UCSD-AML1 (cell line): ENCODE results near the gene PDE2A.
A peak's percentile ranks its signal among the peaks of the same experiment; 100 is the strongest.

Source experiments
- DNase-seq: peaks from one replicate; lab custom pipeline; 2025; ENCODE audit not compliant: unreplicated experiment; lab: John Stamatoyannopoulos, UW

The PDE2A gene

DNA sequence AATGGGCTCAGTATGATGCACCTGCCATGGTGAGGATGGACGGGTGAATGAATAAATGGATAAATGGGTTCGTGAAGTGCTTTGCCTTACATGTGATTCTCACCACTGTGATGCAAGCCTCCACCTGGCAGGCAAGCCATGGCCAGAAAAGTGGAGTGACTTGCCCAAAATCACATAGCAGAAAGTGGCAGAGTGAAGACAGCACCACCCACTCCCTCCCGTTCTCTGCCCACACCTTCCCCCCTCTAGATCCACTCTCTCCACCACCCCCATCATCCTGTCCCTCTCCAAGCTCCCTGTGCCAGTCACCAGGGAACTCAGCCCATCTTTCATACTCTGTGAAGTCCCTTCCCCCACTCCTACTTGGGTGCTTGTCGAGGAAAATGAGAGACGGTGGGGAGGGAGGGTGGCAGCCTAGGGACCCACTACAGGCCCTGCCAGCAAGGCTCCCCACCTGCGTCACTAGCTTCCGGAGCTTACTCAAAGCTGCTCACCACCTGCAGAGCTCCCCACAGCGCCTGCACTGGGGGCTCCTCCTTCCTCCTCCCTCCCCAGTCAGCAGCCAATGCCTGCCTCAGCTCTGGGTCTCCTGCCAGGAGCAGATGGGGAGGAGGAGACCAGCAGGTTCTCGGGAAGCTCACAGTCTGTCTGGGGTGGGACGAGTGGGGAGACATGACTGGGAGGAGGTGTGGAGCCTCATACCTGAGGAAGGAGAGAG is 82.3 kb downstream of the PDE2A start:
- DNase-seq = no peak

DNA sequence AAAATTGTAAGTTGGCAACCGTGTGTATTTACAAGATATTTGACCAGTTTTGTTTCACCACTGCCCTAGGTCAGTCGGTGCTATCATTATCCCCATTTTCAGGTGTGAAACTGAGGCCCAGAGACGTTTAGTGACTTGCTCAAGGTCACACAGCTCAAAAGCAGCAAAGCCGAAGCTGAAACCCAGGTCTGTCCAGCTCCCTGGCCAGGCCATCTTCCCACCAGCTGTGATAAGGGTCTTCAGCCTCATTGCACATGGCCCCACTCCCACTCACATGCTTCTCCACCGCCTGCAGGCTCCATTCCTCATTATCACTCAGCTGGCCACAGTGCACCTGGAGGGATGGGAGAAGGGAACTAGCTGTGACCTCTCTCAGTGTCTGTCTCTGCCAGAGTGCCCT is 83.2 kb downstream of the PDE2A start:
- DNase-seq = no peak

DNA sequence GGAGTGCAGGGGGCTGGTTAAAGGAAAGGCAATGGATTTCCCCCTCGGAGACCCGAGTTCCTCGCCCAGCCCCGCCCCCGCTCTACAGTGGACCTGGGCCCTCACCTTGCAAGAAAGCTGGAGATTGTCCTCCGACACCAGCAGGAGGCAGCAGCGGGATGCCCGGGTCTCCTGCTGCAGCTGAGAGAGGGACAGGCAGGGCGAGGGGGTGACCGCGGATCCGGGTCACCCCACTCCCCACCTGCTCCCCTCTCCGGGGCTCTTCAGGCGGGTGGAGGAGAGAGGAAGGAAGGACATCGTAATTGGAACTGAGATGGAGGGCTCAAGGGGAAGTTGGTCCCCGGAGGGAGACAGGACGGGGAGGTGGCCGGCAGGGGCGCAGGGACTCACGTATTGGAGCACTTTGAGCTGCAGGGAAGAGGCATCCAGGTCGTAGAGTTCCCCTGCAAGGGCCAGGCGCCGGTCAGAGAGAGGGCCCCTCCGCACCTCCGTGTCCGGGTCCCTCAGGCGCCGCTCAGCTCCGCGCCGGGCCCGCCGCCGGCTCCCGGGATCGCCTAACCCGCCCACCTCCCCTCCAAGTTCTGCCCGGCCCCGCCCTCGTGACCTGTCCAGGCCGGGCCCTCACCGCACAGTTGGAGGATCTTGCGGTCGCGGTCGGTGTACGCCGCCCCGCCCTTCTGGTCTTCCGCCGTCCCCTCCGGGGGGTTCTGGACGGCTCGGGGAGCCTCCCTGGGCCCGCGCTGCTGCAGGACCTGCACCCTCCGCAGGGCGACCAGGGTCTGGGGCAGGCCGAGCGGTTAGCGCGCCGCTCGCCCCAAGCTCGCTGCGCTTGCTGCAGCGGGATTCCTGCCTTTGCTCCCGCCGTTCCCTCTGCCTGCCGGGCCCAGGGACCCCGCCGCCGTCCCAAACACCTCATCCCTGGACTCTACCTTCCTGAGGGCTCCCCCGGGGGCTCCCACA is 84.1 kb downstream of the PDE2A start:
- peak; percentile 57 for DNase-seq

DNA sequence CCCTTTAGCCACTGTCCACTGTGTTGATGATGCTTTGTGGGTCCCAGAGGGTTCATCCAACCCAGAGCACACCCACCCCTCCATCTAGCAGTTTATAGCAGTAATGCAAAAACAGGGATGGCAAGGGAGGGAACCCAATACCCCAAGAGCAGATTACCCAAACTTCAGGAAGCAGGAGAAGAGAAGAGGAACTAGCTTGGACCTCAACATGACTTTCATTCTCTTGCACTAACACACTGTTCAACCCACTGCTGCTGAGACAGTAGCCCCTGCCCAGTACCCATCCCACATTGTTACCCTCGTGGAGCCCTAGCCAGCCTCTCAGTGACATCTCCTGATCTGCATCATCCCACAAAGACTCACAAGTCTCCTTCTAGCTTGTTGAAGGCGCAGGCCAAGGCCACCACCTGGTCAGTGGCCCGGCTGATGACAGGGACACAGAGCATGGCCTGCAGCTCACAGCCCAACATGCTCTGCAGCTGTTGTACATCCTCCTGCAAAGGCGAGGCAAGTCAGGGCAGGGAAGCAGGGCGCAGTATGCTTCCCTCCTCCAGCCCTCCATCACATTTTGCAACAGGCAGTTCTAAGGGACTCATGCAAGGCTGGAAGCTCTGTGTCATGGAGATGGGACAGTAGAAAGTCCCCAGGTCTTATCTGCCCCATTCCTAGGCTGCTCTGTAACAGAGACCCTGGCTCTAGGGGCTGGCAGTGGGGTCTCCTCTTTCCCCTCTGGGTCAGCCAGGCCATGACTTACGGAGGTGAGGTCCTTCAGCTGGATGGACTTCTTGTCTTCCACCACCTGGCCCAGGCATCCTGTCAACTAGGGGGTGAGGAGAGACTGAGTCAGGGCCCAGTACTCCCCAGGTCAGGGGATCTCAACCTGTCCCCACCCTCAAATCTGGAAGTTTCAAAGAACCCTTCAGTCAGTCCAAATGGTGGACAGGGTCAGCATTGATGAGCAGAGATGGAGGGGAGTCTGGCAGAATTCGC is 85.5 kb downstream of the PDE2A start:
- DNase-seq = no peak

DNA sequence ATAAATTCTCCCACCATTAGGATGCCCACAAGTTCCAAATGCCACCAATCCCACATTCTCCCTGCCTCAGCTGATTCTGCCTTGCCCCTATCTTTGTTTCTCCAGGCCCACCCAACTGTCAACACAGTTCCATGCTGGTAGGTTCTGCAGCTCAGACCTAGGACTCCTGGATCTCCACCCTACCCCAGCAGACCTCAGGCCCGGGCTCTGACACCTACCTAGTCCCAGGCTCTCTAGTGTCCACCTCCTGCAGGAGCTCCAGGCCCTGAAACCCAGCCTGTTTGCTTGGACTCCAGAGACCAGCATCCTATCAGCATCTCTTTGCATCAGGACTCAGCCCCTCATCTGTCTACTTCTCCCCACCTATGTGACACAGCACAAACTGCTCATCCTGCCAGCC is 86.5 kb downstream of the PDE2A start:
- DNase-seq = no peak

DNA sequence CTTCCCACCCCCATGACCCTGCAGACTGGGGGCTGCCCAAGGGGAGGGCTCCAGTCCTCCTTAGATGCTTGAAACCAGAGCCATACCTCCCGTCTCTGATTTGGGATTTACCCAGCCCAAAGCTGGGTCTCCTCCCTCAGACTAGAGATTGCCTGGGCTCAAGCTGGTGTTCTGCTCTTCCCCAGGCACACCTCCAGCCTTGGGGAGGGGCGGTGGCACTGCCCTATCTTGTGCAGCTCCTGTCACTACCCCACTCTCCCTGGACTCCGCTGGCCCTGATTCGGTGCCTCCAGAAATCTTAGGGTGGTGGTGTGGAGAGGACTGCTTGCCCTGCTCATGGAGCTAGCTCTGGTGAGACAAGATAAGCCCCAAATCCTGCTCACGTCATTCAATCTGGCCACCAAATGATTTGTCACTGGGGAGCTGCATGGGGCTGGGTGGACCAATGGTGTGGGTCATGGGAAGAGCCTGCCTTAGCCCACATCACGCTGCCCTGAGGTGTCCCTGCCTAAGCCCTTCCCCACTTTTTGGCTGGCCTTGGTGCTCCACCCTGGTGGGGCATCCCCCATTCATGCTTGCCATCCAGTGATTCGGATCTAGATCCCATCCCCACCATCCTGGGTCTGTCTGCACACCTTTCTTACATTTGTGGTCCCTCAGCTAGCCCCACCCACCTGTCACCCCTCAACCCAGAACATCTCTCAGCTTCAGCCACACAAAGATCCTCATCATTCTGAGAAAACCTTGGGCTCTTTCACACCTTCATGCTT is 87.7 kb downstream of the PDE2A start:
- no peak for DNase-seq

DNA sequence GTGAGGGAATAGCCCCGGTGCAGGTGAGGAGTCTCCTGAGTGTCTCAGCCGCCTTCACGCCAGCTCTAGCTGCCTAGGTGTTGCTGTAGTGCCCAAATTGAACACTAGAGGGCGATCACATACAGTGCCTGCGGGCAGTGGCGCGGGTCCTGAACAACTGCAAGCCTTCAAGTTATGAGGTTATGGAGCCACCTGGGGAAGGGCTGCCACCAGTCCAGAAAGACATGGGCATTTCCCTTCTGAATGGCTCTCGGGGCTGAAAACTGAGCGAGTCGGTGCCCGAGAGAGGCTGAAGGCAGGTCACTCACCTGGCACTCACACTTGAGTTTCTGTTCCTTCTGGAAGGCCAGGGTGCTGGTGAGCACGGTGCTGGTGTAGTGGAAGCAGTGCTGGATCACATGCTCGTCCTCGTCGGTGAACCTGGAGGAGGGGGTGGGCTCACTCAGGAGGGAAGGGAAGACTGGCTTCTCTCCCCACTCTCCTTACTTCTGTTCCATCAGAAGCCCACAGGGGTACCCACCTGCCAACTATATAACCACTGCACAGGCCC is 88.4 kb downstream of the PDE2A start:
- DNase-seq = peak; percentile 56

DNA sequence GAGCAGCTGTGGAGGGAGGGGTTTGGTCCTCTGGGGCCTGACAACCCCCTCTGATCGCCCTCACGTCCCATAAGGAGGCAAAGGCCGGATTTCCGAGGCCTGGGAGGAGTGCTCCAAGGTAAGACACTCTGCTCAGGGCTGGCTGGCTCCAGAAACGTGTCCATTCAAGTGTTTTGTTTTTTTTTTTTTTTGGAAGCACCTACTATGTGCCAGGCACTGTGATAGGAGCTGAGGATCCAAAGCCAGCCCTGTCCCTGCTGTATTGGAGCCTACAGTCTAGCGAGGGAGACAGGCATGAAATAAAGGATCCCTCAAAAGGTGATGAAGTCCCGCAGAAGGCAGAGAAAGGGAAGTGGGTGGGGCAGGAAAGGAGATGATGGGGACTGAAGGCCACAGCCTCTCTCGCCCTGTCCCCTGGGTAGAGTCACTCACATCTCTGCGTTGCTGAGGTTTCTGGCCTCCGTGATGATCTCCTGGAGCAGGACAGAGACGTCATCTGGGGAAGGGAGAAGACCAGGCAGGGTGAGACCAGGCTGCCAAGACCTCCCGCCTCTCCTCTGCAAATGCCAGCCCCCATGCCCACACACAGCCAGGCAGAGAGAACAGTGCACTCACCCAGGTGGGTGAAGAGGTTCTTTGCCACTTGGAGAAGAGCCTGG is 89.2 kb downstream of the PDE2A start:
- no peak for DNase-seq

DNA sequence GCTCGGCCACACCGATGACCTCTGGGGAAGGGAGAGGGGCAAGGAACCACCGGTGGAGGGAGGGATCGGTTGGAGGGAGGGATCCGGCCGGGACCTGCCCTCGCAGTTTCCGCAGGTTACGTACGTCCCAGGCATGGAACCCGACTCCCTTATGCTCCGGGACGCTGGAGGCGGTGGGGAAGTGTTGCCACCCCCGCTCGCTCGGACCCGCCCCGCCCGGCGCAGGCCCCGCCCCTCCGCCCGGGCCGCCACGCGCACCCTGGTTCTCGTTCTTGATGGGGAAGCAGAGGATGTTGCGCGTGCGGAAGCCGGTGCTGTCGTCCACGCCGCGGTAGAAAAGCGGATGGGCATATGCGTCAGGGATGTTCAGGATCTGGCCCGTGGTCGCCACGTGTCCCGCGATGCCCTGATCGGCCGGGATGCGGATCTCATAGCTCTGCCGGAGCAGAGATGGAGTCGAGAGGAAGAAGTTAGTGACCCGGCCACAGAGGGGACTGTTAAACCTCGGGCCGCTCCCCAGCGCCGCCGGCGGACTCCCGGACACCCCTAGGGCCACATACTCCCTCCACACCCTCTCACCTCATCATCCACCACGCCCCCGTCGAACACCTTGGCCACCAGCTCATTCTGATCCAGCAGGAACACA is 89.8 kb downstream of the PDE2A start:
- DNase-seq = peak; percentile 34

DNA sequence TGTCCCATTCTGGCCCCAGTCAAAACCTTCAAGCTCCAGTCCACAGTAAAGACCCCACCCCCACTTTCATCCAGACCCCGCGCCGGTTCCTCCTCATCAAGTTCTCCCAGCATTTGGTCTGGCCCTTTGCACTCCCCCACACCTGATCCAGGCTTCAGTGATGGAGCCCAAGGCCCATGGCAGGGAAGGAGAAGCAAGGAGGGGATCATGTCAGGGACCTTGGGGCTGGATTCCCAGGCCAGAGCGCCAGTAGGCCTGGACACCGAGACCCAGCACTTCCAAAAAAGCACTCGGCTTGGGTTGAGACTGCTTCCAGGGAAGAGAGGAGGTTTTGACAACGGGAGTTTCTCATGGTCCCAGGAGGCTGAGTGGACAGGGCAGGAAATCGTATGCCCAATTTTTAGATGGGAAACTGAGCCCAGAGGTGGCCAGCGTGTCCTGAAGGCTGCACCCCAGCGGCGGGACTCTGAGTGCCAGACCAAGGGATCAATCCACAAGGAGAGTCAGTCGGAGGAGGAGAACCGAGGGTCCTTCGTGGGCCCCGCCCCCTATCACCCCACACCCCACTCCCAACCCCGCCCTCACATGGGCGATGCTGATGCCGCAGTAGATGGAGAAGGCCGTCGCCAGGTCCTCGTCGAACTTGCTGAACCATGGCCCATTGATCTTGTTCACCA is 90.5 kb downstream of the PDE2A start:
- no peak for DNase-seq

DNA sequence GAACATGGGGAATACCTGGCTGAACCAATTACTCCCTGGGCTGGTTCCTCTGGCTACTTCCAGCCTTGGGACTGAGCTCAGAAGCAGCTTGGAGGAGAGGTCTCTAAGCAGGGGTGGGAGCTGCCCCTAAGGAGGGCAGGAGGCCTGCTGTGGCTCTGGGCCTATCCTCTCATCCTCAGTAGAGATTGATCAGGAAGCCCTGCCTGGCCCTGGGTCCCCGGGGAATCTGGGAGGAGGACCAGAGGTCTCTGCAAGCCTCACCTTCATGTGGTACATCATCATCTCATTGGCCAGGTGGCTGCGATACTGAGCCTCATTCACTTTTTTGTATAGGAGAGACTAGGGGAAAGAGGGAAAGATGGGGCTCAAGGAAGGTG is 91.1 kb downstream of the PDE2A start:
- DNase-seq = no peak

DNA sequence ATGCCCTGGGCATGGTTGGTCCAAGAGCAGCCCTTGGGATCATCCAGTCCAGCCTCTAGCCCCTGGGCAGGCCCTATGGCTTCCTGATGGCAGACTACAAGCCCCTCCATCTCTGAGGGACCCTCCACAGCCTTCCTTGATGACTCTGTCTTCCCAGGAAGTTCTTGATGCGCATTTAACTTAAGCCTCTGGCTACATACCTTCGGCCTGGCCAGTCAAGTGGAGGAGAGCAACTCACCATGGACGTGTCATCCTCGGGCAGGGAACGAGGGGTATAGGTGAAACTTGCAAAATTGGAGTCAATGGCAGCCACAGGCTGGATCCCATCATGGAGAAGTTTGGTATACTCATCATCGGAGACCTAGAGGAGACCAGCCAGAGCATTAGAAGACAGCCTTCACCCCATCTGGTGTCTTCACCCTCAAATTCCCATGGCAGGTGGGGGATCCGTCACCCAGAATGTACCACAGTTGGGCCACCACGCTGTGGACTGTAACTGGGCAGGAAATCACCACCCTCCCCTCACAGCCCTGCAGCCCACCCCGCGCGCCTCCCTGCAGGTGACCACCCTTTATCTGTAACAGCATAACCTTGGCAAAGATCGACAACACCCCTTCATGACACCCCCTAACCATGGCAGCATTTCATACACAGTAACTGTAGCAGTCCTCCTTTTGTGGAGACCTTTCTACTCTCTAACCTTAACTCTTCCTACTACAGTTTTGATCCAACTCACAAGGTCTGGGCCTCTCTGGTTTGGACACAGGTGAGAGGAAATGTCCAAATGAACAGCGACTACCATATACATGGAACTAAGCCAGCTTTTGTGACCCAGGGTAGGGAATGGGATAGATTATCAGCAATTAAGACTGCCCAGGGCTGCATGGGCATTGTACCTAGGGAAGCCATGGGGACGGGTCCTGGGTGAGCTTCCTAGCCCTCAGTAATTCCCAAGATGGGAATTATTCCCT is 91.7 kb downstream of the PDE2A start:
- DNase-seq = no peak

DNA sequence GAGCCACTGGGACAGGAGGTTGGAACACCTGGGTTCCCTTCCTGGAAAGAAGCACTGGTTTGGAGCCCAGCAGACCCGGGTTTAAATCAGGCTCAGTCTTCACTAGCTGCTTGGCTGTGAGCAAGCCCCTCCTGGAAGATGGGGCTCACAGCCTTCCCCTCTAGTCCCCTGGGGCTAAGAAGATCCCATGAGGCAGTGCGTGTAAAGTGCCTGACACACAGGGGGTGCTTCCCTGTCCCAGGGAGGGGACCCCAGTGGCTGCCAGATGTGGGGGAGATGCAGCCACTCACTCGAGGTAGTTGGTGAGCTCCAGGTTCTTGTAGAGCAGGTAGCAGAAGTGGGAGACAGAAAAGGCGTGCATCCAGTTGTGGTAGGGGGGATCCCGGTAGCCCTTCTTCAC is 93.2 kb downstream of the PDE2A start:
- DNase-seq = no peak

DNA sequence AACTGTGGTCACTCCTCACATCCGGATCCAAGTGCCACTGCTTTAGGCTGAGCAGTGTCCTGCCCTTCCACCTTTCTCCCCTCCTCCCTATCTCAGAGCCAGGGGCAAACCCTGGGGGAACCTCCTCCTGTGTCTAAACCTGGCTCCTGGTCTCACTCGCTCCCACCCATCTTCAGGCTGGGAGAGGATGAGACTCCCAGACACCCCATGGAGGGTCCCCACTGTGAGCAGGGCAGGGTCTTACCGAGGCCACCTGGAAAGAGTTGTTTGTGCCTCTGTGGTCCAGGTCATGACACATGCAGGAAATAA is 93.6 kb downstream of the PDE2A start:
- DNase-seq = no peak

DNA sequence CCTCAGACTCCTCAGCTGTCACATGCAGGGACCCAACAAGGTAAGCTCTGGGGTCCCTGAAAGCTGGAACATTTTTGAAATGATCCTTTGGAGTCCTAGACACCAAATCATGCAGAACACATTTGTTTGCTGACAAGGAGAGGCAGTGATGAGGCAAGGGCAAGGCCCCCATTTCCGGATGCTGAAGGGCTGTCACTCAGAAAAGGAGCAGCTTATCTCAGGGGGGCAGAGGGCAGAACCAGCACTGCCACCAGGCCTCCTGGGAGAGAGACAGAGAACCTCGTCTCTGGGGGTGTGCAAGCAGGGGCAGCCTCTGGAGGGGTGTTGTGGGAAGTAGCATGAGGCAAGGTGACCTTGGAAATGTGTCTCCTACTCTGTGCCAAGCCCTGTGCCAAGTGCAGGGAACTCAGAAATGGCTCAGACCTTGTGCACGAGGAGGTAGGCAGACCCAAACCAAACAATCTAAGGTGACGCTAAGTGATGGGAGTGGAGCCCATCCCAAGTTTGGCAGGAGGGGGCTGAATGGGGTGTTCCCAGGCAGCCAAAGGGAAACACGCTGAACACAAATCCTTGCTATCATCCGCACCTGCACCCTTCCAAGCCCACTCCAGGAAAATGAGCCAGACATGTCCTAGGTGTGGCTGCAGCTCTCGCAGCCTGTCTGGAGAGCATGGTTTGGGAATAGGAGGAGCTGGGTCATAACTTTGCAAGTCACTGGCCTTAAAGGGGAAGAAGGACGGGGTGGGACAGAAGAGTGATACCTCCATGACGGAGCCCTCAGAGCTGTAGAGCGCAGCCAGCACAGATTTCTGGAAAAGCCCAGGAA is 94.2 kb downstream of the PDE2A start:
- DNase-seq = no peak

DNA sequence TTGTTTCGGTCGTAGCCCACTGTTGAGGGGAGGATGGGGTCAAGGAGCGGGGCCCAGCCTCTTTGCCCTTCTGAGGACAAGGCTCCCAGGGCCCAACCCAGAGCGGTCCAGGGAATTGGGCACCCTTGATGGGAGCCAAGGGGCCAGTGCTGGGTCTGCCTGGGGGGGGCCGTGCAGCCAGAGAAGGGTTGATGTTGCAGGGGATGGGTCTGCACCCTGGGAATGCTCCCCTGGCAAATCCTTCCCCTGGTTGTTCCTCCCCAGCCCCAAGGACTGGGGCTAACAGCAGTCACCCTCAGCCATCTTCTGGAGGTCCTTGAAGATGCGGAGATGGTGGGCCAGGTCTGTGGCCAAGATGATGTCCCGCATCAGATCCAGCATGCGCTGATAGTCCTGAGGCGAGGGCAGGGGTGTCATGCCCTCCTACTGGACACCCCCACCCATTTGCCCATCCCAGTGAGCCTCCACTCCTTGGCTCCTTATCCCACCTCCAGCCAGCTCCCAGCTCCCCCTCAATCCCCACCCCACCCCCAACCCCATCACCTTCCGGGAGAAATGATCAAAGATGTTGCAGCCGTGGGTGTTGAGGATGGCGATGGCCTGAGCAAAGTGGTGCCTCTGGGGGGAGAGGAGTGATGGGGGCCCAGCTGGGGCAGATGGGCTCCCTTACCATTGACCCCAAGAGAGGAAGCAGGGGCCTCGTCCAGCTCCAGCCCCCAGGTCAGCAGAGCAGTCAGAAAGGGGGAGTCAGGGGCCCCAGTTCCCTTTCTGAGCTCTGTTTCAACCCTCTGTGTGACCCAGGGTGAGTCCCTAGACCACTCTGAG is 95.0 kb downstream of the PDE2A start:
- no peak for DNase-seq
